Caco-2 (cell line): ENCODE data around the gene IMMP1L. TPM values are rescaled to one million over a fixed set of nuclear protein-coding genes. Genes with fewer than 3 reads are reported as not detected.

Source experiments
- BruUV-seq: library from RNA; stranded (reverse); fragments of 400-500 nt; replicated peaks from 2 replicates; lab custom pipeline; 2021; lab: Mats Ljungman, UMichigan
- CTCF ChIA-PET: fragments of 300-600 bp; sonication (Branson Sonifier 250); formaldehyde crosslinking; loops from one replicate; lab custom pipeline; 2022; ENCODE audit warnings: antibody characterized with exemption; lab: Charles Lee
- POLR2A ChIA-PET: fragments of 300-600 bp; sonication (Branson Sonifier 250); formaldehyde crosslinking; loops from one replicate; lab custom pipeline; 2022; ENCODE audit warnings: antibody characterized with exemption; lab: Charles Lee
- DNase-seq, 2 experiments: peaks; one replicate each; pipeline versions ENCODE4 v3.0.0 to v3.0.0-alpha.2; 2020 to 2022
- H3K27me3 ChIP-seq: replicated peaks from 2 replicates; pipeline ENCODE4 v1.6.0; 2011; ENCODE audit warnings: low read length; ENCODE audit not compliant: control insufficient read depth, insufficient read depth
- H3K36me3 ChIP-seq: 2 replicates; pipeline ENCODE4 v1.5.1; 2011; ENCODE audit warnings: low read length; ENCODE audit not compliant: control insufficient read depth, insufficient read depth
- H3K4me1 ChIP-seq: fragments of 250-450 bp; sonication (Bioruptor Pico); 2 replicates; pipeline ENCODE4 v1.5.1; 2020; ENCODE audit warnings: mild to moderate bottlenecking
- H3K4me3 ChIP-seq: 2 replicates; pipeline ENCODE4 v1.5.1; 2011; ENCODE audit warnings: low read depth, mild to moderate bottlenecking, control low read depth, low read length
- H3K9me3 ChIP-seq: fragments of 250-450 bp; sonication (Bioruptor Pico); 2 replicates; pipeline ENCODE4 v1.5.1; 2020; ENCODE audit warnings: mild to moderate bottlenecking, moderate library complexity
- H3K27ac Mint-ChIP-seq: one replicate; pipeline ENCODE4 v1.8.0; 2022; ENCODE audit warnings: mixed read lengths; ENCODE audit not compliant: unreplicated experiment
- H3K27me3 Mint-ChIP-seq: one replicate; pipeline ENCODE4 v1.8.0; 2022; ENCODE audit warnings: mixed read lengths; ENCODE audit not compliant: insufficient read depth, unreplicated experiment
- H3K36me3 Mint-ChIP-seq: one replicate; pipeline ENCODE4 v1.8.0; 2022; ENCODE audit warnings: mild to moderate bottlenecking, mixed read lengths; ENCODE audit not compliant: insufficient read depth, unreplicated experiment
- H3K4me1 Mint-ChIP-seq: one replicate; pipeline ENCODE4 v1.8.0; 2022; ENCODE audit warnings: low read depth, mixed read lengths; ENCODE audit not compliant: unreplicated experiment
- H3K4me3 Mint-ChIP-seq: one replicate; pipeline ENCODE4 v1.8.0; 2022; ENCODE audit warnings: mild to moderate bottlenecking, moderate library complexity, mixed read lengths; ENCODE audit not compliant: unreplicated experiment
- H3K9me3 Mint-ChIP-seq: one replicate; pipeline ENCODE4 v1.8.0; 2022; ENCODE audit warnings: mixed read lengths; ENCODE audit not compliant: unreplicated experiment
- CTCF ChIP-seq, 2 experiments: fragments of 200-600 bp in 1 of 2; IDR thresholded peaks; 1 replicate in 1 of 2; 2 replicates in 1 of 2; pipeline versions ENCODE4 v1.5.1 to v1.8.0; 2011 to 2022; ENCODE audit warnings: antibody characterized with exemption in 1 of 2, control low read depth in 1 of 2, inconsistent platforms in 1 of 2, low read depth in 1 of 2, low read length in 1 of 2, mild to moderate bottlenecking in 1 of 2, moderate library complexity in 1 of 2; ENCODE audit not compliant: insufficient read depth in 1 of 2, severe bottlenecking in 1 of 2, unreplicated experiment in 1 of 2
- intact Hi-C: fragments of 100-400 bp; cut with micrococcal nuclease; formaldehyde crosslinking; loops from one replicate; pipeline ENCODE4 v1.10.0; 2022; ENCODE audit not compliant: unreplicated experiment
- total RNA-seq: library from RNA; stranded (reverse); gene quantifications from 2 replicates; pipeline ENCODE4 v1.2.3, GENCODE V29; 2022

IMMP1L gene
- total RNA-seq, 1 experiment from 2014 or later, result 40.1 TPM

GRCh38 chr11:31412946-31413345 lies 96.5 kb downstream of the IMMP1L start:
- CTCF ChIA-PET, result no interaction called here
- POLR2A ChIA-PET, result no interaction called here
- DNase-seq, result no peak

GRCh38 chr11:31408201-31408600 lies 101.2 kb downstream of the IMMP1L start:
- Mint-ChIP-seq H3K9me3 (no peaks in the 10 kb centered on the region), H3K27me3 (no peaks in the 10 kb centered on the region), H3K4me1 (no peaks in the 10 kb centered on the region), H3K27ac (no peak overlapping the region), H3K36me3 (no peaks in the 10 kb centered on the region), H3K4me3 (no peak overlapping the region)
- BruUV-seq, result no TSS peak
- Histone ChIP-seq H3K36me3 (no peaks in the 10 kb centered on the region), H3K4me3 (no peak overlapping the region), H3K9me3 (peaks cover 5% of the 10 kb centered on the region; the same call in 1 of the 2 replicates), H3K27me3 (no peaks in the 10 kb centered on the region), H3K4me1 (no peaks in the 10 kb centered on the region)
- DNase-seq, result no peak
- TF ChIP-seq CTCF (IDR thresholded peaks at IDR 0.05; ENCODE audit: insufficient read depth in 1 of 2, low read depth in 1 of 2, low read length in 1 of 2, severe bottlenecking in 1 of 2, unreplicated experiment in 1 of 2), result no peak
- ChIA-PET POLR2A (no interaction called here), CTCF (no interaction called here)
- intact Hi-C loops, result no loop called here

More at GRCh38 chr11:31412946-31413345, 96.5 kb downstream of the IMMP1L start:
- Mint-ChIP-seq H3K27me3 (no peaks in the 10 kb centered on the region), H3K4me1 (no peaks in the 10 kb centered on the region), H3K36me3 (no peaks in the 10 kb centered on the region), H3K27ac (no peak overlapping the region), H3K4me3 (no peak overlapping the region), H3K9me3 (no peaks in the 10 kb centered on the region)
- Histone ChIP-seq H3K4me3 (no peak overlapping the region), H3K36me3 (no peaks in the 10 kb centered on the region), H3K4me1 (no peaks in the 10 kb centered on the region), H3K9me3 (peaks cover 5% of the 10 kb centered on the region; the same call in 1 of the 2 replicates), H3K27me3 (no peaks in the 10 kb centered on the region)
- BruUV-seq, result no TSS peak
- no peak for TF ChIP-seq CTCF (IDR thresholded peaks at IDR 0.05; ENCODE audit: insufficient read depth in 1 of 2, low read depth in 1 of 2, low read length in 1 of 2, severe bottlenecking in 1 of 2, unreplicated experiment in 1 of 2)
- intact Hi-C loops, result no loop called here

GRCh38 chr11:31404614-31405013 lies 104.8 kb downstream of the IMMP1L start:
- Mint-ChIP-seq H3K27me3 (no peaks in the 10 kb centered on the region), H3K4me3 (no peak overlapping the region), H3K9me3 (no peaks in the 10 kb centered on the region), H3K36me3 (no peaks in the 10 kb centered on the region), H3K4me1 (no peaks in the 10 kb centered on the region), H3K27ac (no peak overlapping the region)
- no peak overlapping the region for H3K4me3 ChIP-seq
- no peak for TF ChIP-seq CTCF (IDR thresholded peaks at IDR 0.05; ENCODE audit: insufficient read depth in 1 of 2, low read depth in 1 of 2, low read length in 1 of 2, severe bottlenecking in 1 of 2, unreplicated experiment in 1 of 2)
- no peak for DNase-seq
- POLR2A ChIA-PET, result no interaction called here
- no peaks in the 10 kb centered on the region for H3K9me3 ChIP-seq
- no peaks in the 10 kb centered on the region for H3K4me1 ChIP-seq
- no peaks in the 10 kb centered on the region for H3K27me3 ChIP-seq
- CTCF ChIA-PET, result interaction anchor here (0.7 kb wide), 1 partner anchor 919 kb away, joined by 7 read pairs; no protein-coding TSS in a partner anchor
- no peaks in the 10 kb centered on the region for H3K36me3 ChIP-seq
- intact Hi-C loops, result no loop called here
- BruUV-seq, result no TSS peak
